Epidermal melanocyte (primary cell): ENCODE data around the gene TRAIP.
"Not testable (repeated sequence)": the region's sequence is repeated elsewhere in the genome, so short reads cannot be mapped to it uniquely, and the experiment has no call there.

Source experiments
- DNase-seq: peaks from one replicate; pipeline ENCODE4 v3.0.0; 2011; ENCODE audit warnings: low spot score; ENCODE audit not compliant: insufficient read length

Gene TRAIP

GRCh38 chr3:49792371-49793150, 63.8 kb downstream of the TRAIP start:
- DNase-seq, result no peak

- DNase-seq, result no peak
Observed at GRCh38 chr3:49791571-49791970, 64.8 kb downstream of the TRAIP start.

- no peak for DNase-seq
Observed at GRCh38 chr3:49790626-49791411, 65.5 kb downstream of the TRAIP start.

GRCh38 chr3:49788056-49788455, 68.3 kb downstream of the TRAIP start:
- no peak for DNase-seq

GRCh38 chr3:49787536-49787935, 68.8 kb downstream of the TRAIP start:
- no peak for DNase-seq

GRCh38 chr3:49787182-49787464, 69.2 kb downstream of the TRAIP start:
- DNase-seq, result no peak

- DNase-seq, result peak; percentile 100
Observed at GRCh38 chr3:49786357-49787181, 69.8 kb downstream of the TRAIP start, which contains the start of gene IP6K1. Gene IP6K1 (minus strand): TSS chr3:49786542. CDS start chr3:49748040, 38,502 bp downstream.

- DNase-seq, result no peak
Observed at GRCh38 chr3:49785565-49786356, 70.6 kb downstream of the TRAIP start.

GRCh38 chr3:49782277-49782676, 74.1 kb downstream of the TRAIP start:
- not testable (repeated sequence) for DNase-seq

- no peak for DNase-seq
Observed at GRCh38 chr3:49781415-49782199, 74.8 kb downstream of the TRAIP start.

- DNase-seq, result not testable (repeated sequence)
Observed at GRCh38 chr3:49780975-49781365, 75.4 kb downstream of the TRAIP start.

- DNase-seq, result peak; percentile 43
Observed at GRCh38 chr3:49780080-49780974, 76.0 kb downstream of the TRAIP start.

- no peak for DNase-seq
Observed at GRCh38 chr3:49779358-49780079, 76.8 kb downstream of the TRAIP start.
